ENCODE data around the gene ANKRD16.
"Not testable (repeated sequence)": the region's sequence is repeated elsewhere in the genome, so short reads cannot be mapped to it uniquely, and the experiment has no call there.

DNA sequence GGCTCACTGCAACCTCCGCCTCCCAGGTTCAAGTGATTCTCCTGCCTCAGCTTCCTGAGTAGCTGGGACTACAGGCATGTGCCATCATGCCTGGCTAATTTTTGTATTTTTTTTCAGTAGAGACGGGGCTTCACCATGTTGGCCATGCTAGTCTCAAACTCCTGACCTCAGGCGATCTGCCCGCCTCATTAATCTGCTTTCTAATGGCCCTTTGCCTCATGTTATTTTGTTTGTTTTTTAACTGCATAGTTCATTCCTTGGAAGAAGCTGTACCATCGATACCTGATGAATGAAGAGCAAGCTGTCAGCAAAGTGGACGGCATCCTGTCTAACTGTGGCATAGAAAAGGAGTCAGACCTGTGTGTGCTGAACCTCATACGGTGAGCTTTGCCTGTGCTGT lies 19.0 kb upstream of the ANKRD16 start:
- TF ChIP-seq, protein P1, sequence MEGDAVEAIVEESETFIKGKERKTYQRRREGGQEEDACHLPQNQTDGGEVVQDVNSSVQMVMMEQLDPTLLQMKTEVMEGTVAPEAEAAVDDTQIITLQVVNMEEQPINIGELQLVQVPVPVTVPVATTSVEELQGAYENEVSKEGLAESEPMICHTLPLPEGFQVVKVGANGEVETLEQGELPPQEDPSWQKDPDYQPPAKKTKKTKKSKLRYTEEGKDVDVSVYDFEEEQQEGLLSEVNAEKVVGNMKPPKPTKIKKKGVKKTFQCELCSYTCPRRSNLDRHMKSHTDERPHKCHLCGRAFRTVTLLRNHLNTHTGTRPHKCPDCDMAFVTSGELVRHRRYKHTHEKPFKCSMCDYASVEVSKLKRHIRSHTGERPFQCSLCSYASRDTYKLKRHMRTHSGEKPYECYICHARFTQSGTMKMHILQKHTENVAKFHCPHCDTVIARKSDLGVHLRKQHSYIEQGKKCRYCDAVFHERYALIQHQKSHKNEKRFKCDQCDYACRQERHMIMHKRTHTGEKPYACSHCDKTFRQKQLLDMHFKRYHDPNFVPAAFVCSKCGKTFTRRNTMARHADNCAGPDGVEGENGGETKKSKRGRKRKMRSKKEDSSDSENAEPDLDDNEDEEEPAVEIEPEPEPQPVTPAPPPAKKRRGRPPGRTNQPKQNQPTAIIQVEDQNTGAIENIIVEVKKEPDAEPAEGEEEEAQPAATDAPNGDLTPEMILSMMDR (IDR thresholded peaks at IDR 0.05; ENCODE audit: control extremely low read depth in 1 of 3, insufficient read depth in 1 of 3, low read depth in 1 of 3, low read length in 3 of 3): not testable (repeated sequence)
- not testable (repeated sequence) for TF ChIP-seq POLR2AphosphoS5 (IDR thresholded peaks at IDR 0.05; ENCODE audit: low read depth, low read length); EZH2 (IDR thresholded peaks at IDR 0.05; ENCODE audit: low read depth, low read length, severe bottlenecking); YY1 (IDR thresholded peaks at IDR 0.05; ENCODE audit: low read depth, low read length); ASH2L (IDR thresholded peaks at IDR 0.05; ENCODE audit: low read length); RAD21 (IDR thresholded peaks at IDR 0.05 in 1 of 2, conservative IDR thresholded peaks at IDR 0.05 in 1 of 2; ENCODE audit: low read depth in 2 of 2, low read length in 2 of 2); CREB1 (IDR thresholded peaks at IDR 0.05); CEBPB (IDR thresholded peaks at IDR 0.05; ENCODE audit: low read depth, low read length); JUN (IDR thresholded peaks at IDR 0.05; ENCODE audit: low read depth, low read length)
- TF ChIP-seq, protein P2, sequence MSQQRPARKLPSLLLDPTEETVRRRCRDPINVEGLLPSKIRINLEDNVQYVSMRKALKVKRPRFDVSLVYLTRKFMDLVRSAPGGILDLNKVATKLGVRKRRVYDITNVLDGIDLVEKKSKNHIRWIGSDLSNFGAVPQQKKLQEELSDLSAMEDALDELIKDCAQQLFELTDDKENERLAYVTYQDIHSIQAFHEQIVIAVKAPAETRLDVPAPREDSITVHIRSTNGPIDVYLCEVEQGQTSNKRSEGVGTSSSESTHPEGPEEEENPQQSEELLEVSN (IDR thresholded peaks at IDR 0.05): not testable (repeated sequence)
- TF ChIP-seq, protein P3, sequence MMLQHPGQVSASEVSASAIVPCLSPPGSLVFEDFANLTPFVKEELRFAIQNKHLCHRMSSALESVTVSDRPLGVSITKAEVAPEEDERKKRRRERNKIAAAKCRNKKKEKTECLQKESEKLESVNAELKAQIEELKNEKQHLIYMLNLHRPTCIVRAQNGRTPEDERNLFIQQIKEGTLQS (IDR thresholded peaks at IDR 0.05; ENCODE audit: insufficient read depth, low read depth, low read length): not testable (repeated sequence)
